HepG2 (cell line): ENCODE measurements around the gene TMCC1. TPM values are rescaled to one million over a fixed set of nuclear protein-coding genes. Genes with fewer than 3 reads are reported as not detected.

ENCODE experiments used
- ARNT2 ChIP-seq: sonication (generic); formaldehyde crosslinking; IDR thresholded peaks from 2 replicates; pipeline ENCODE4 v1.8.0; 2022; ENCODE audit warnings: mild to moderate bottlenecking, low read depth, missing genetic modification reagents, moderate library complexity
- BHLHE40 ChIP-seq: IDR thresholded peaks from 2 replicates; pipeline ENCODE4 v1.6.1; 2011; ENCODE audit warnings: low read length, improper control_type of control experiment
- KAT8 ChIP-seq: IDR thresholded peaks from 2 replicates; pipeline ENCODE4 v1.6.1; 2016; ENCODE audit warnings: missing genetic modification reagents, missing compliant biosample characterization
- NFYB ChIP-seq: sonication (generic); formaldehyde crosslinking; IDR thresholded peaks from 2 replicates; pipeline ENCODE4 v1.4.0; 2020; ENCODE audit warnings: missing genetic modification reagents
- PAX8 ChIP-seq: sonication (generic); formaldehyde crosslinking; IDR thresholded peaks from 2 replicates; pipeline ENCODE4 v1.8.0; 2022; ENCODE audit warnings: mild to moderate bottlenecking, missing genetic modification reagents, borderline replicate concordance
- PREB ChIP-seq: sonication (generic); formaldehyde crosslinking; IDR thresholded peaks from 2 replicates; pipeline ENCODE4 v1.4.0; 2020; ENCODE audit warnings: missing genetic modification reagents
- PTBP1 ChIP-seq: fragments of 200-400 bp; formaldehyde crosslinking; IDR thresholded peaks from 2 replicates; pipeline ENCODE4 v1.6.1; 2018; ENCODE audit warnings: low read length, low read depth; ENCODE audit not compliant: poor library complexity, severe bottlenecking
- SALL1 ChIP-seq: sonication (generic); formaldehyde crosslinking; IDR thresholded peaks from 2 replicates; pipeline ENCODE4 v1.8.0; 2022; ENCODE audit warnings: mild to moderate bottlenecking, missing genetic modification reagents
- ZC3H13 ChIP-seq: sonication (generic); formaldehyde crosslinking; IDR thresholded peaks from 2 replicates; pipeline ENCODE4 v1.8.1; 2023; ENCODE audit warnings: mild to moderate bottlenecking, missing genetic modification reagents, moderate library complexity
- ZHX1 ChIP-seq: sonication (generic); formaldehyde crosslinking; IDR thresholded peaks from 2 replicates; pipeline ENCODE4 v1.8.1; 2022; ENCODE audit warnings: low read depth, mild to moderate bottlenecking, missing genetic modification reagents
- ZNF543 ChIP-seq: sonication (generic); formaldehyde crosslinking; IDR thresholded peaks from 2 replicates; pipeline ENCODE4 v1.4.0; 2020; ENCODE audit warnings: mild to moderate bottlenecking, missing genetic modification reagents
- ZNF546 ChIP-seq: sonication (generic); formaldehyde crosslinking; conservative IDR thresholded peaks from 2 replicates; pipeline ENCODE4 v1.8.1; 2023; ENCODE audit warnings: mild to moderate bottlenecking, missing genetic modification reagents
- ZNF564 ChIP-seq: sonication (generic); formaldehyde crosslinking; IDR thresholded peaks from 2 replicates; pipeline ENCODE4 v1.8.1; 2023; ENCODE audit warnings: mild to moderate bottlenecking, missing genetic modification reagents
- ZNF567 ChIP-seq: sonication (generic); formaldehyde crosslinking; IDR thresholded peaks from 2 replicates; pipeline ENCODE4 v1.8.1; 2023; ENCODE audit warnings: mild to moderate bottlenecking, missing genetic modification reagents, borderline replicate concordance
- ZNF609 ChIP-seq: sonication (generic); formaldehyde crosslinking; IDR thresholded peaks from 2 replicates; pipeline ENCODE4 v1.4.0; 2020; ENCODE audit warnings: mild to moderate bottlenecking, missing genetic modification reagents, borderline replicate concordance
- ZNF839 ChIP-seq: sonication (generic); formaldehyde crosslinking; IDR thresholded peaks from 2 replicates; pipeline ENCODE4 v1.4.0; 2020; ENCODE audit warnings: missing genetic modification reagents, mild to moderate bottlenecking, borderline replicate concordance
- ZNF891 ChIP-seq: sonication (generic); formaldehyde crosslinking; IDR thresholded peaks from 2 replicates; pipeline ENCODE4 v1.5.0; 2020; ENCODE audit warnings: mild to moderate bottlenecking, missing genetic modification reagents
- ZSCAN30 ChIP-seq: sonication (generic); formaldehyde crosslinking; IDR thresholded peaks from 2 replicates; pipeline ENCODE4 v1.5.0; 2020; ENCODE audit warnings: mild to moderate bottlenecking, missing genetic modification reagents
- polyA plus RNA-seq, 8 experiments: library from polyadenylated mRNA; depleted of rRNA in 3 of 8; stranded (reverse) in 7 of 8; unstranded in 1 of 8; fragments of >200 nt; fragmentation: Illumina TruSeq in 4 of 8; extraction: Trizol in 4 of 8; gene quantifications; 2 replicates each; pipeline versions ENCODE4 v1.2.1 to v1.2.3, GENCODE V29; 2011 to 2016; ENCODE audit warnings: low read depth in 4 of 8, missing spikeins in 1 of 8, mixed read lengths in 1 of 8; ENCODE audit not compliant: insufficient read depth in 1 of 8
- total RNA-seq, 5 experiments: library from RNA; depleted of rRNA; stranded (reverse); fragments of >200 nt; fragmentation: Illumina TruSeq; extraction: Trizol; gene quantifications; 2 replicates each; pipeline ENCODE4 v1.2.3, GENCODE V29; 2016; ENCODE audit warnings: low read depth in 1 of 5
- TF ChIP-seq, protein P1 (sequence below): sonication (generic); formaldehyde crosslinking; IDR thresholded peaks from 2 replicates; pipeline ENCODE4 v1.4.0; 2020; ENCODE audit warnings: missing genetic modification reagents
- TF ChIP-seq, protein P2 (sequence below): IDR thresholded peaks from 2 replicates; pipeline ENCODE4 v1.6.1; 2012; ENCODE audit warnings: inconsistent platforms

The TMCC1 gene
- total and polyA plus RNA-seq, 2 of the 13 experiments (the other 11 are each of a cell fraction or from before 2014, with no cell fraction given), result 12.1 to 264 TPM

DNA sequence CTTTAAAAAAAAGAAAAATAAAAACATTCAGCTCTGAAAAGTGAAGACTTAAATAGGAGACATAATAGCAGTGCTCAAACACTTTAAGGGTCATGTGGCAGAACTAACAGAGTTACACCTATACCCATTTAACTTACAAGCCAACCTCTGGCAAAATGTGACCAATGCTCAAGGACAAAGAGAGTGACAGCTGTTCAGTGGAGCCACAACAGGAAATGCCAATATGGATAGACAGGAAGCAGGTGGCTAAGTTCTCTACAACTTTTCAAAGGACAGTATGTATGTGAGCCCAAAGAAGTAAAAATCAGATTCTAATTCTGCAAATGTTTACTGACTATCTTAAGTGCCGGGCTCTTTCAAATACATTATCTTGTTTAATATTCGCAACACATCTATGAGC is 3.4 kb downstream of the TMCC1 start (continued):
- TF ChIP-seq ZNF609 (CRISPR knock-in tag) (no peak), PTBP1 (no peak), NFYB (CRISPR knock-in tag) (no peak), PAX8 (CRISPR knock-in tag) (no peak), ZNF839 (CRISPR knock-in tag) (no peak), ZSCAN30 (no peak), BHLHE40 (no peak), ZNF546 (no peak), ZNF891 (CRISPR knock-in tag) (no peak), ZHX1 (no peak), SALL1 (peak; percentile 21; the same call in 1 of the 2 replicates), ZNF564 (no peak), ARNT2 (CRISPR knock-in tag) (no peak), ZNF543 (CRISPR knock-in tag) (no peak), ZC3H13 (no peak), KAT8 (CRISPR knock-in tag) (peak; percentile 35; the same call in 1 of the 2 replicates), PREB (CRISPR knock-in tag) (no peak), ZNF567 (CRISPR knock-in tag) (no peak)
- TF ChIP-seq, protein P1, sequence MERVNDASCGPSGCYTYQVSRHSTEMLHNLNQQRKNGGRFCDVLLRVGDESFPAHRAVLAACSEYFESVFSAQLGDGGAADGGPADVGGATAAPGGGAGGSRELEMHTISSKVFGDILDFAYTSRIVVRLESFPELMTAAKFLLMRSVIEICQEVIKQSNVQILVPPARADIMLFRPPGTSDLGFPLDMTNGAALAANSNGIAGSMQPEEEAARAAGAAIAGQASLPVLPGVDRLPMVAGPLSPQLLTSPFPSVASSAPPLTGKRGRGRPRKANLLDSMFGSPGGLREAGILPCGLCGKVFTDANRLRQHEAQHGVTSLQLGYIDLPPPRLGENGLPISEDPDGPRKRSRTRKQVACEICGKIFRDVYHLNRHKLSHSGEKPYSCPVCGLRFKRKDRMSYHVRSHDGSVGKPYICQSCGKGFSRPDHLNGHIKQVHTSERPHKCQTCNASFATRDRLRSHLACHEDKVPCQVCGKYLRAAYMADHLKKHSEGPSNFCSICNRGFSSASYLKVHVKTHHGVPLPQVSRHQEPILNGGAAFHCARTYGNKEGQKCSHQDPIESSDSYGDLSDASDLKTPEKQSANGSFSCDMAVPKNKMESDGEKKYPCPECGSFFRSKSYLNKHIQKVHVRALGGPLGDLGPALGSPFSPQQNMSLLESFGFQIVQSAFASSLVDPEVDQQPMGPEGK (CRISPR knock-in tag), result no peak
- TF ChIP-seq, protein P2, sequence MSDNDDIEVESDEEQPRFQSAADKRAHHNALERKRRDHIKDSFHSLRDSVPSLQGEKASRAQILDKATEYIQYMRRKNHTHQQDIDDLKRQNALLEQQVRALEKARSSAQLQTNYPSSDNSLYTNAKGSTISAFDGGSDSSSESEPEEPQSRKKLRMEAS, result peak; percentile 40; the same call in 1 of the 2 replicates
